Aorta (tissue), 5 donors: ENCODE measurements around the gene ZNF710. TPM values are rescaled to one million over a fixed set of nuclear protein-coding genes. Genes with fewer than 3 reads are reported as not detected.

ENCODE experiments used
- ATAC-seq: fragments of 200-7000 bp; cut with Tn5 transposase; one replicate; pipeline ENCODE4 v1.9.1; 2022; ENCODE audit warnings: moderate library complexity; ENCODE audit not compliant: low FRiP score
- DNase-seq, 2 donors: peaks; one replicate each; pipeline ENCODE4 v3.0.0-alpha.2; 2020
- H3K27ac ChIP-seq, 2 donors: one replicate each; pipeline ENCODE4 v1.5.1; 2013; ENCODE audit warnings: low read length in 2 of 2, mild to moderate bottlenecking in 2 of 2, moderate library complexity in 2 of 2, control low read depth in 1 of 2, inconsistent platforms in 1 of 2, low read depth in 1 of 2
- H3K27me3 ChIP-seq, 2 donors: one replicate each; pipeline ENCODE4 v1.6.1; 2013; ENCODE audit warnings: control low read depth in 1 of 2, low read length in 1 of 2, mild to moderate bottlenecking in 1 of 2, moderate library complexity in 1 of 2; ENCODE audit not compliant: insufficient read depth in 2 of 2, control insufficient read depth in 1 of 2
- H3K36me3 ChIP-seq, 2 donors: one replicate each; pipeline ENCODE4 v1.6.1; 2013; ENCODE audit warnings: control low read depth in 1 of 2, low read length in 1 of 2, mild to moderate bottlenecking in 1 of 2; ENCODE audit not compliant: insufficient read depth in 2 of 2, control insufficient read depth in 1 of 2
- H3K4me1 ChIP-seq, 2 donors: one replicate each; pipeline ENCODE4 v1.6.1; 2013; ENCODE audit warnings: low read length in 2 of 2, control low read depth in 1 of 2, mild to moderate bottlenecking in 1 of 2, moderate library complexity in 1 of 2; ENCODE audit not compliant: insufficient read depth in 2 of 2, control insufficient read depth in 1 of 2
- H3K4me3 ChIP-seq, 2 donors: one replicate each; pipeline ENCODE4 v1.5.1; 2013; ENCODE audit warnings: low read length in 2 of 2, control low read depth in 1 of 2, mild to moderate bottlenecking in 1 of 2
- H3K9me3 ChIP-seq: one replicate; pipeline ENCODE4 v1.6.1; 2013; ENCODE audit warnings: mild to moderate bottlenecking, low read length; ENCODE audit not compliant: control insufficient read depth
- WGBS, 2 donors: extraction: QIAGEN DNeasy Blood & Tissue Kit; methylation state at CpG; one replicate each; pipeline ENCODE4 v1.1.7; 2013; 5-methylcytosine and 5-hydroxymethylcytosine counted together
- intact Hi-C, 2 donors: fragments of 100-400 bp; cut with DNase I; formaldehyde crosslinking; loops; one replicate each; pipeline versions ENCODE4 v1.14.2 to v1.15.0; 2022
- polyA plus RNA-seq, 2 donors: library from polyadenylated mRNA; stranded (reverse); fragments of 200-250 nt; gene quantifications; one replicate each; pipeline ENCODE4 v1.2.3, GENCODE V29; 2013
- total RNA-seq, 2 donors: library from RNA; stranded (reverse); fragmentation: NEBNext Ultra II Directional; extraction: Animal tissue kit (Norgen Biotek cat#: 25700); gene quantifications; one replicate each; pipeline ENCODE4 v1.2.1, GENCODE V29; 2021
- donor health status: healthy with polysubstance abuse.
- donor health status: Bipolar disorder and iron deficiency.
- donor health status: DM: no; HTN: no; CAD: no.
- donor health status: DM: no; HTN: no; CAD: no.
- donor health status: DM: yes; HTN: yes; CAD: no.

The ZNF710 gene
- total and polyA plus RNA-seq, 4 donors = 4.3 to 17.9 (median 10.5) TPM

GRCh38 chr15:90008607-90009006 is 7.5 kb downstream of the ZNF710 start:
- Histone ChIP-seq H3K27ac (no peak overlapping the region), H3K4me3 (no peak overlapping the region), H3K4me1 (no peaks in the 10 kb centered on the region), H3K9me3 (peaks cover 2% of the 10 kb centered on the region), H3K27me3 (no peaks in the 10 kb centered on the region), H3K36me3 (no peaks in the 10 kb centered on the region)
- ATAC-seq (no peak), DNase-seq (no peak)
- WGBS, 2 donors = 92 to 94% methylated on average over 7 of the region's 7 CpGs
- intact Hi-C loops = no loop called here

- ATAC-seq = no peak
- intact Hi-C loops = no loop called here
- 89 to 94% methylated on average over 6 of the region's 6 CpGs for WGBS, 2 donors
- peaks cover 2% of the 10 kb centered on the region for H3K9me3 ChIP-seq
- no peaks in the 10 kb centered on the region for H3K27me3 ChIP-seq
- no peaks in the 10 kb centered on the region for H3K4me1 ChIP-seq
- no peak overlapping the region for H3K27ac ChIP-seq
- H3K4me3 ChIP-seq = no peak overlapping the region
- H3K36me3 ChIP-seq = no peaks in the 10 kb centered on the region
- DNase-seq = no peak
These were observed 8.3 kb downstream of the ZNF710 start for GRCh38 chr15:90009301-90010022.

GRCh38 chr15:90011705-90012104 is 10.6 kb downstream of the ZNF710 start:
- no peaks in the 10 kb centered on the region for H3K27me3 ChIP-seq
- H3K4me3 ChIP-seq = no peak overlapping the region
- DNase-seq (no peak), ATAC-seq (no peak)
- intact Hi-C loops = no loop called here
- no peaks in the 10 kb centered on the region for H3K4me1 ChIP-seq
- peaks cover 2% of the 10 kb centered on the region for H3K9me3 ChIP-seq
- H3K36me3 ChIP-seq = no peaks in the 10 kb centered on the region
- H3K27ac ChIP-seq = no peak overlapping the region
- 97% methylated on average over 8 of the region's 8 CpGs for WGBS, 2 donors

GRCh38 chr15:90013503-90013937 is 12.4 kb downstream of the ZNF710 start:
- Histone ChIP-seq H3K27me3 (no peaks in the 10 kb centered on the region), H3K4me3 (no peak overlapping the region), H3K4me1 (no peaks in the 10 kb centered on the region), H3K27ac (no peak overlapping the region), H3K9me3 (peaks cover 2% of the 10 kb centered on the region), H3K36me3 (no peaks in the 10 kb centered on the region)
- WGBS, 2 donors = 92 to 95% methylated on average over 6 of the region's 6 CpGs
- intact Hi-C loops = no loop called here
- DNase-seq (no peak), ATAC-seq (no peak)

GRCh38 chr15:90015294-90015693 is 14.2 kb downstream of the ZNF710 start:
- H3K4me1 ChIP-seq = no peaks in the 10 kb centered on the region
- DNase-seq (no peak), ATAC-seq (no peak)
- H3K36me3 ChIP-seq = no peaks in the 10 kb centered on the region
- WGBS, 2 donors = 91 to 93% methylated on average over 6 of the region's 6 CpGs
- H3K27me3 ChIP-seq = no peaks in the 10 kb centered on the region
- intact Hi-C loops = no loop called here
- H3K4me3 ChIP-seq = no peak overlapping the region
- H3K9me3 ChIP-seq = peaks cover 2% of the 10 kb centered on the region
- no peak overlapping the region for H3K27ac ChIP-seq

GRCh38 chr15:90015749-90016148 is 14.6 kb downstream of the ZNF710 start:
- no peaks in the 10 kb centered on the region for H3K27me3 ChIP-seq
- intact Hi-C loops = no loop called here
- H3K36me3 ChIP-seq = no peaks in the 10 kb centered on the region
- peaks cover 2% of the 10 kb centered on the region for H3K9me3 ChIP-seq
- H3K27ac ChIP-seq = no peak overlapping the region
- no peaks in the 10 kb centered on the region for H3K4me1 ChIP-seq
- no peak for ATAC-seq
- H3K4me3 ChIP-seq = no peak overlapping the region
- DNase-seq = no peak
- WGBS, 2 donors = 95 to 98% methylated on average over 8 of the region's 8 CpGs

- intact Hi-C loops = no loop called here
- DNase-seq (no peak), ATAC-seq (no peak)
- H3K4me1 ChIP-seq = no peaks in the 10 kb centered on the region
- 78% methylated on average over 4 of the region's 4 CpGs for WGBS, 2 donors
- H3K9me3 ChIP-seq = no peaks in the 10 kb centered on the region
- H3K27ac ChIP-seq = no peak overlapping the region
- no peak overlapping the region for H3K4me3 ChIP-seq
- no peaks in the 10 kb centered on the region for H3K27me3 ChIP-seq
- H3K36me3 ChIP-seq = no peaks in the 10 kb centered on the region
These were observed 15.6 kb downstream of the ZNF710 start for GRCh38 chr15:90016721-90017120.

- Histone ChIP-seq H3K4me1 (no peaks in the 10 kb centered on the region), H3K36me3 (no peaks in the 10 kb centered on the region), H3K9me3 (no peaks in the 10 kb centered on the region), H3K27me3 (no peaks in the 10 kb centered on the region), H3K4me3 (no peak overlapping the region), H3K27ac (no peak overlapping the region)
- ATAC-seq (no peak), DNase-seq (no peak)
- intact Hi-C loops = no loop called here
- WGBS, 2 donors = 95 to 96% methylated on average over 17 of the region's 17 CpGs
These were observed 17.2 kb downstream of the ZNF710 start for GRCh38 chr15:90018216-90018831.

GRCh38 chr15:90019611-90020010 is 18.5 kb downstream of the ZNF710 start:
- no peak for DNase-seq
- Histone ChIP-seq H3K9me3 (no peaks in the 10 kb centered on the region), H3K4me1 (no peaks in the 10 kb centered on the region), H3K36me3 (no peaks in the 10 kb centered on the region), H3K27me3 (no peaks in the 10 kb centered on the region), H3K4me3 (no peak overlapping the region), H3K27ac (no peak overlapping the region)
- intact Hi-C loops = no loop called here
- ATAC-seq = no peak
- 80 to 87% methylated on average over 8 of the region's 8 CpGs for WGBS, 2 donors
